HFFc6 (cell line): ENCODE results near the gene CTBP1. TPM values are rescaled to one million over a fixed set of nuclear protein-coding genes. Genes with fewer than 3 reads are reported as not detected.

Experiments
- DNase-seq: peaks from one replicate; pipeline ENCODE4 v3.0.0-alpha.2; 2018
- H3K27ac Mint-ChIP-seq: 2 replicates; pipeline ENCODE4 v1.8.0; 2020; ENCODE audit warnings: mild to moderate bottlenecking, mixed read lengths
- H3K27me3 Mint-ChIP-seq: 2 replicates; pipeline ENCODE4 v1.8.0; 2021; ENCODE audit warnings: mild to moderate bottlenecking, moderate library complexity, mixed read lengths; ENCODE audit not compliant: insufficient read depth
- H3K36me3 Mint-ChIP-seq: 2 replicates; pipeline ENCODE4 v1.8.0; 2021; ENCODE audit warnings: low read depth, mixed read lengths
- H3K4me1 Mint-ChIP-seq: 2 replicates; pipeline ENCODE4 v1.8.0; 2020; ENCODE audit warnings: low read depth, mixed read lengths
- H3K4me3 Mint-ChIP-seq: 2 replicates; pipeline ENCODE4 v1.8.0; 2020; ENCODE audit warnings: mild to moderate bottlenecking, moderate library complexity, mixed read lengths
- H3K9me3 Mint-ChIP-seq: 2 replicates; pipeline ENCODE4 v1.8.0; 2020; ENCODE audit warnings: mild to moderate bottlenecking, mixed read lengths
- total RNA-seq, 6 experiments: library from RNA; stranded (reverse); fragmentation: NEBNext Ultra II Directional; extraction: Animal tissue kit (Norgen Biotek cat#: 25700); gene quantifications; 2 replicates in 1 of 6; 3 replicates in 5 of 6; pipeline ENCODE4 v1.2.3, GENCODE V29; 2021
- TF ChIP-seq, protein P1 (sequence below): fragments of 200-600 bp; sonication (generic); IDR thresholded peaks from 2 replicates; pipeline ENCODE4 v1.5.0; 2021; ENCODE audit warnings: antibody characterized with exemption, mild to moderate bottlenecking

CTBP1 gene
- total RNA-seq, 6 experiments from 2014 or later, result 109 to 126 (median 114) TPM

- Mint-ChIP-seq H3K4me3 (no peak overlapping the region), H3K4me1 (peaks cover 5% of the 10 kb centered on the region; the same call in 1 of the 2 replicates), H3K27me3 (peaks cover 5% of the 10 kb centered on the region; the same call in 1 of the 2 replicates), H3K36me3 (peaks cover 7% of the 10 kb centered on the region; the same call in 1 of the 2 replicates), H3K9me3 (no peaks in the 10 kb centered on the region), H3K27ac (no peak overlapping the region)
- TF ChIP-seq, protein P1, sequence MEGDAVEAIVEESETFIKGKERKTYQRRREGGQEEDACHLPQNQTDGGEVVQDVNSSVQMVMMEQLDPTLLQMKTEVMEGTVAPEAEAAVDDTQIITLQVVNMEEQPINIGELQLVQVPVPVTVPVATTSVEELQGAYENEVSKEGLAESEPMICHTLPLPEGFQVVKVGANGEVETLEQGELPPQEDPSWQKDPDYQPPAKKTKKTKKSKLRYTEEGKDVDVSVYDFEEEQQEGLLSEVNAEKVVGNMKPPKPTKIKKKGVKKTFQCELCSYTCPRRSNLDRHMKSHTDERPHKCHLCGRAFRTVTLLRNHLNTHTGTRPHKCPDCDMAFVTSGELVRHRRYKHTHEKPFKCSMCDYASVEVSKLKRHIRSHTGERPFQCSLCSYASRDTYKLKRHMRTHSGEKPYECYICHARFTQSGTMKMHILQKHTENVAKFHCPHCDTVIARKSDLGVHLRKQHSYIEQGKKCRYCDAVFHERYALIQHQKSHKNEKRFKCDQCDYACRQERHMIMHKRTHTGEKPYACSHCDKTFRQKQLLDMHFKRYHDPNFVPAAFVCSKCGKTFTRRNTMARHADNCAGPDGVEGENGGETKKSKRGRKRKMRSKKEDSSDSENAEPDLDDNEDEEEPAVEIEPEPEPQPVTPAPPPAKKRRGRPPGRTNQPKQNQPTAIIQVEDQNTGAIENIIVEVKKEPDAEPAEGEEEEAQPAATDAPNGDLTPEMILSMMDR, result no peak
- no peak for DNase-seq
Measured at GRCh38 chr4:1211371-1211770, 37.6 kb downstream of the CTBP1 start.

GRCh38 chr4:1210971-1211370 lies 38.0 kb downstream of the CTBP1 start:
- Mint-ChIP-seq H3K27me3 (peaks cover 5% of the 10 kb centered on the region; the same call in 1 of the 2 replicates), H3K4me1 (peaks cover 5% of the 10 kb centered on the region; the same call in 1 of the 2 replicates), H3K36me3 (peaks cover 7% of the 10 kb centered on the region; the same call in 1 of the 2 replicates), H3K4me3 (no peak overlapping the region), H3K27ac (no peak overlapping the region), H3K9me3 (no peaks in the 10 kb centered on the region)
- TF ChIP-seq, protein P1, result no peak
- no peak for DNase-seq

- H3K27me3 Mint-ChIP-seq, result peaks cover 5% of the 10 kb centered on the region; the same call in 1 of the 2 replicates
Measured at GRCh38 chr4:1210241-1210841, 38.6 kb downstream of the CTBP1 start.

GRCh38 chr4:1209821-1210220 lies 39.1 kb downstream of the CTBP1 start:
- Mint-ChIP-seq H3K4me1 (peaks cover 7% of the 10 kb centered on the region; the same call in 1 of the 2 replicates), H3K27ac (no peak overlapping the region)
- no peak for DNase-seq

More at GRCh38 chr4:1210241-1210841, 38.6 kb downstream of the CTBP1 start:
- Mint-ChIP-seq H3K4me3 (no peak overlapping the region), H3K27ac (no peak overlapping the region), H3K4me1 (peaks cover 5% of the 10 kb centered on the region; the same call in 1 of the 2 replicates), H3K9me3 (no peaks in the 10 kb centered on the region), H3K36me3 (peaks cover 7% of the 10 kb centered on the region; the same call in 1 of the 2 replicates)
- no peak for DNase-seq
- TF ChIP-seq, protein P1, result no peak

DNA sequence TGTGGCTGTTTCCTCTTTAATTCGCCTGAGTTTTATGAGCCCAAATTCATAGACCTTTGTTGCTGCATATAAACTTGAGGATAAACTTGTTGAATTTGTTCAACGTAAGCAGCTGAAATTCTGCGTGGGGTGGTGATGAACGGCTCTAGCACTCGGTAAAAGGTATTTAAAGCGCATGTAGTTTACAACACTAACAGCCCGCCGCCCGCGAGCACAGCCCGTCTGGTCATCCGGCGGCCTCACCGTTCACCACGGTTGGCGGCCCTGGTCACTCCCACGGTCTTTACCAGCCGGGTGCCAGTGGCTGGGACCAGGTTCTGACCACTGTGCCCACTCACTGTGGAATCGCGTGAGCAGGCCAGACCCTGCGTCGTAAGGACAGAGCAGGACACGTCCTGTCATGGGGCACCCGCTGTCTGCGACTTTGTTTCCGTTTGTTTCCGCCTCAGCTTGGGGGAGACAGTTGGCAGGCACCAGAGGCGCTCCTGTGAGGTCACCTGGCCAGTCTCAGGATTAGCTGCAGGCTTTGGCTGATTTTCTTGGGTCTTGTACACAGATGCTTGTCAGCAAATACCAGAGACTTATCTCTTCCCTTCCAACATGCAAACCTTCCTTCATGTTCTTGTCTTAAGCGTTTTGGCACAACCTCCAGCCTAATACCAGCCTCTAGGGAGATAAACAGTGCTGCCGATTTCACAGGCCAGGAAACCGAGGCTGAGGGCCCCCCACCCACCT lies 39.8 kb downstream of the CTBP1 start:
- DNase-seq, result no peak
- Mint-ChIP-seq H3K36me3 (peaks cover 7% of the 10 kb centered on the region; the same call in 1 of the 2 replicates), H3K27ac (no peak overlapping the region), H3K4me1 (peaks cover 14% of the 10 kb centered on the region; the same call in 1 of the 2 replicates), H3K27me3 (peaks cover 5% of the 10 kb centered on the region; the same call in 1 of the 2 replicates), H3K9me3 (no peaks in the 10 kb centered on the region), H3K4me3 (no peak overlapping the region)
- TF ChIP-seq, protein P1, result no peak

More at GRCh38 chr4:1209821-1210220, 39.1 kb downstream of the CTBP1 start:
- peaks cover 7% of the 10 kb centered on the region; the same call in 1 of the 2 replicates for H3K36me3 Mint-ChIP-seq
- peaks cover 5% of the 10 kb centered on the region; the same call in 1 of the 2 replicates for H3K27me3 Mint-ChIP-seq
- no peaks in the 10 kb centered on the region for H3K9me3 Mint-ChIP-seq
- TF ChIP-seq, protein P1, result no peak
- no peak overlapping the region for H3K4me3 Mint-ChIP-seq
